ENCODE measurements around the gene CHCHD5.

GRCh38 chr2:112600634-112601033 is 16.2 kb downstream of the CHCHD5 start:
- TF ChIP-seq POLR2A (IDR thresholded peaks at IDR 0.05; ENCODE audit: low read depth, low read length) (no peak), POLR2AphosphoS5 (IDR thresholded peaks at IDR 0.05; ENCODE audit: low read depth, low read length) (no peak), TAF1 (IDR thresholded peaks at IDR 0.05; ENCODE audit: borderline replicate concordance, low read depth, low read length) (no peak)

Data from GM12892 (cell line).